Mucosa of descending colon (tissue), 3 donors: ENCODE measurements around the gene PTPRCAP. TPM values are rescaled to one million over a fixed set of nuclear protein-coding genes. Genes with fewer than 3 reads are reported as not detected.

ENCODE experiments used
- ATAC-seq: fragments of 200-7000 bp; cut with Tn5 transposase; one replicate; pipeline ENCODE4 v1.9.1; 2020; ENCODE audit warnings: mild to moderate bottlenecking, moderate library complexity
- DNase-seq, 3 donors: peaks; one replicate each; pipeline ENCODE4 v3.0.0-alpha.2; 2020
- H3K36me3 ChIP-seq: fragments of 200-600 bp; one replicate; pipeline ENCODE4 v1.8.0; 2021; ENCODE audit warnings: low read depth, mild to moderate bottlenecking
- H3K4me1 ChIP-seq: fragments of 200-600 bp; one replicate; pipeline ENCODE4 v1.8.0; 2021; ENCODE audit warnings: low read depth, mild to moderate bottlenecking
- H3K4me3 ChIP-seq: fragments of 200-600 bp; one replicate; pipeline ENCODE4 v1.8.0; 2021; ENCODE audit warnings: mild to moderate bottlenecking
- H3K9me3 ChIP-seq: fragments of 200-600 bp; one replicate; pipeline ENCODE4 v1.8.0; 2021; ENCODE audit warnings: mild to moderate bottlenecking
- intact Hi-C, 2 donors: fragments of 100-400 bp; cut with DNase I in 1 of 2; cut with micrococcal nuclease in 1 of 2; formaldehyde crosslinking; loops; one replicate each; pipeline versions ENCODE4 v1.11.0 to v1.11.1; 2022; cut with DNase I, micrococcal nuclease
- total RNA-seq, 3 donors: library from RNA; stranded (reverse); fragmentation: NEBNext Ultra II Directional in 2 of 3; extraction: Animal tissue kit (Norgen Biotek cat#: 25700) in 2 of 3; gene quantifications; one replicate each; pipeline versions ENCODE4 v1.2.1 to v1.2.4, GENCODE V29; 2021 to 2023
- TF ChIP-seq, protein P1 (sequence below): fragments of 200-600 bp; IDR thresholded peaks from one replicate; pipeline ENCODE4 v1.8.0; 2022; ENCODE audit warnings: antibody characterized with exemption, mild to moderate bottlenecking
- donor health status: DM: no; HTN: no; CAD: no; lungs with moderate emphysema.
- donor health status: DM: no; HTN: no; CAD: no.
- donor health status: DM: no; HTN: yes; CAD: no.

PTPRCAP gene
- total RNA-seq, 3 donors from 2014 or later: 7.2 to 13.6 (median 10.0) TPM

DNA sequence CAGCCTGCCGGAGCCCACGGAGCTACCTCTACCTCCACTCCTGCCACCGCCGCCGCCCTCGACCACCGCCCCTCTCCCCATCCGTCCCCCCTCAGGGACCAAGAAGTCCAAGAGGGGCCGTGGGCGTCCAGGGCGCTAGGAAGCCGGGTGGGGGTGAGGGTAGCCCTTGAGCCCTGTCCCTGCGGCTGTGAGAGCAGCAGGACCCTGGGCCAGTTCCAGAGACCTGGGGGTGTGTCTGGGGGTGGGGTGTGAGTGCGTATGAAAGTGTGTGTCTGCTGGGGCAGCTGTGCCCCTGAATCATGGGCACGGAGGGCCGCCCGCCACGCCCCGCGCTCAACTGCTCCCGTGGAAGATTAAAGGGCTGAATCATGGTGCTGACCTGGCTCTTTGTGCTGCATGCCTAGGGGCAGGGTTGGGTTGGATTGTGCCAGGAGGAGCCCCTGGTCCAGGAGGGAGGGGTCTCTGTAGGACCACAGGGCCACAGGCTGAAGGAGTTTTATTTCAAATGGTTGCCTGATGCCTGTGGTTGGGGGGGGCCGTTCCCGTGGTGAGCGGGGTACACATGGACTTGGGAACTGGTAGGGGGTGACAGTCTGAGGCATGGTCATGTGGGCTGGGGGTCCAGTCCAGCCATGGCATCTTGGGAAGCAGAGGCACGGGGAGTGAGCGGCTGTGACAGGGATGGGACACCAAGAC is 2.3 kb downstream of the PTPRCAP start:
- no peak for ATAC-seq

DNA sequence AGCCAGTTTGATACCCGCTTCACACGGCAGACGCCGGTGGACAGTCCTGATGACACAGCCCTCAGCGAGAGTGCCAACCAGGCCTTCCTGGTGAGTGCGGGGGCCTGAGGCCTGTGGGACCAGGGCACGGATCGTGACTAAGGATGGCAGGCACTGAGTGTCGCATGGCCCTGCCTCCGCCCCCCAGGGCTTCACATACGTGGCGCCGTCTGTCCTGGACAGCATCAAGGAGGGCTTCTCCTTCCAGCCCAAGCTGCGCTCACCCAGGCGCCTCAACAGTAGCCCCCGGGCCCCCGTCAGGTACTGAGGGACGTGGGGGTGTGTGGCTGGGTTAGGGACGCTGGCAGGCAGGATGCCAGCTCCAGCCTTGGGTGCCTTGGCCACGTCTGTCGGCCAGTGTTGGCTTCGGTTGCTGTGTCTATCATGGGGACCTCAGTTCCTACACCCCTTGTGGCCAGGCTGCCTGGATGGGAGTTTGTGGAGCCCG is 3.0 kb downstream of the PTPRCAP start:
- no peak for ATAC-seq
- H3K9me3 ChIP-seq: no peaks in the 10 kb centered on the region
- DNase-seq: no peak
- TF ChIP-seq, protein P1, sequence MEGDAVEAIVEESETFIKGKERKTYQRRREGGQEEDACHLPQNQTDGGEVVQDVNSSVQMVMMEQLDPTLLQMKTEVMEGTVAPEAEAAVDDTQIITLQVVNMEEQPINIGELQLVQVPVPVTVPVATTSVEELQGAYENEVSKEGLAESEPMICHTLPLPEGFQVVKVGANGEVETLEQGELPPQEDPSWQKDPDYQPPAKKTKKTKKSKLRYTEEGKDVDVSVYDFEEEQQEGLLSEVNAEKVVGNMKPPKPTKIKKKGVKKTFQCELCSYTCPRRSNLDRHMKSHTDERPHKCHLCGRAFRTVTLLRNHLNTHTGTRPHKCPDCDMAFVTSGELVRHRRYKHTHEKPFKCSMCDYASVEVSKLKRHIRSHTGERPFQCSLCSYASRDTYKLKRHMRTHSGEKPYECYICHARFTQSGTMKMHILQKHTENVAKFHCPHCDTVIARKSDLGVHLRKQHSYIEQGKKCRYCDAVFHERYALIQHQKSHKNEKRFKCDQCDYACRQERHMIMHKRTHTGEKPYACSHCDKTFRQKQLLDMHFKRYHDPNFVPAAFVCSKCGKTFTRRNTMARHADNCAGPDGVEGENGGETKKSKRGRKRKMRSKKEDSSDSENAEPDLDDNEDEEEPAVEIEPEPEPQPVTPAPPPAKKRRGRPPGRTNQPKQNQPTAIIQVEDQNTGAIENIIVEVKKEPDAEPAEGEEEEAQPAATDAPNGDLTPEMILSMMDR: no peak
- H3K36me3 ChIP-seq: no peaks in the 10 kb centered on the region
- H3K4me1 ChIP-seq: peaks cover 7% of the 10 kb centered on the region
- H3K4me3 ChIP-seq: no peak overlapping the region
- intact Hi-C loops: no loop called here

More for the DNA sequence above, 2.3 kb downstream of the PTPRCAP start:
- TF ChIP-seq, protein P1: no peak
- intact Hi-C loops: no loop called here
- Histone ChIP-seq H3K4me1 (peaks cover 8% of the 10 kb centered on the region), H3K4me3 (no peak overlapping the region), H3K36me3 (no peaks in the 10 kb centered on the region), H3K9me3 (no peaks in the 10 kb centered on the region)
- no peak for DNase-seq

DNA sequence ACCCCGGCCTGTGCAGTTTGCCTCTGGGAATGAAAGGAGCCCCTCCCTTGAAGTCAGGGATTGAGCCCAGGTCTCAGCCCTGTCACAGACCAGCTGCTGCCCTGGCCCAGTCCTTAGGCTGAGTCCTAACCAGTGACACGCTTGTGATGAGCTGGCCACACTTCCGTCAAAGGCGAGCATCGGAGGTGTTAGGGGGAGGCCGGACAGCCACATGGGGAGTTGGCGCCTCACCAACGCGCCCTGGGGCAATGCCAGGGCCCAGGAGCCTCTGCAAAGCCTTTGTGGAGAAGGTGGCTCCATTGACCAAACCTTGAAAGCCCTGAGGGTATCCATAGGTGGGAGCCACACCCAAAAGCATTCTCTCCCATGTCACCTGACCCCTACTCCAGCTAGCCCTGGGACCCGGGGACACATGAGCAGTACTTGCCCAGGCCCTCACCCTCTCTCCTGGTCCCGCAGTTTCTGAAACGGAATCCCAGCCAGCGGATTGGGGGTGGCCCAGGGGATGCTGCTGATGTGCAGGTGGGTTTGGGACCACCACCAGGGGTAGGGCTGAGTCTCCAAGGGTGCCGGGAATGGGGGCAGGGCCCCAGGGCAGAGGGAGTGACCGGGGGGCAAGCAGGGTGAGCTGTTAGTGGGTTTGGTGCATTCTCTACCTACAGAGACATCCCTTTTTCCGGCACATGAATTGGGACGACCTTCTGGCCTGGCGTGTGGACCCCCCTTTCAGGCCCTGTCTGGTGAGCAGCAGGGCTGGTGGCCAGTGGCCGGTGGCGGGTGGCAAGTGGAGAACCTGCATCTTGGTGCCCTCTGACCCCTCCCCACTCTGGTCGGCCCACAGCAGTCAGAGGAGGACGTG is 3.7 kb downstream of the PTPRCAP start:
- ATAC-seq (no peak), DNase-seq (no peak)
- intact Hi-C loops: no loop called here
- no peak overlapping the region for H3K4me3 ChIP-seq
- H3K9me3 ChIP-seq: no peaks in the 10 kb centered on the region
- TF ChIP-seq, protein P1: no peak
- H3K4me1 ChIP-seq: peaks cover 10% of the 10 kb centered on the region
- no peaks in the 10 kb centered on the region for H3K36me3 ChIP-seq

DNA sequence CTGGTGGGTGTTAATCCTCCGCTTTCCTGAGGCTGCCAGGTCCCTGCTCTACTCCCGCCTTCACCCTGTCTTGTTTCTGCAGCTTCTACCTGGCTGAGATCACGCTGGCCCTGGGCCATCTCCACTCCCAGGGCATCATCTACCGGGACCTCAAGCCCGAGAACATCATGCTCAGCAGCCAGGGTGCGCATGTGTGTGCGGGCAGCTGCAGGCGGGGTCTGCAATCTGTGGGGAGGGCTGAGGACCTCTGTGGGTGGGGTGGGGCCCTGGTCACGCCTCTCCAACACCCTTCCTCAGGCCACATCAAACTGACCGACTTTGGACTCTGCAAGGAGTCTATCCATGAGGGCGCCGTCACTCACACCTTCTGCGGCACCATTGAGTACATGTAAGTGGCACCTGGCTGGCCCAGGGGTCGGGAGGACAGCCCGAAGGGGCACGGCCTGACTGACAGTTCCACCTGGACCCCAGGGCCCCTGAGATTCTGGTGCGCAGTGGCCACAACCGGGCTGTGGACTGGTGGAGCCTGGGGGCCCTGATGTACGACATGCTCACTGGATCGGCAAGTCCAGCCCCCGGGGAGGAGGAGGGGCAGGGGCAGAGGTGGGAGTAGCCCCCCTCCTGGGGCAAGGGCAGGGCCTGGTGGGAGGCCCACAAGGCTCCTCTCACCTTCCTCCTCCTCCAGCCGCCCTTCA is 4.7 kb downstream of the PTPRCAP start:
- ATAC-seq (no peak), DNase-seq (no peak)
- Histone ChIP-seq H3K9me3 (no peaks in the 10 kb centered on the region), H3K4me3 (no peak overlapping the region), H3K36me3 (no peaks in the 10 kb centered on the region), H3K4me1 (peaks cover 12% of the 10 kb centered on the region)
- TF ChIP-seq, protein P1: no peak
- intact Hi-C loops: no loop called here

DNA sequence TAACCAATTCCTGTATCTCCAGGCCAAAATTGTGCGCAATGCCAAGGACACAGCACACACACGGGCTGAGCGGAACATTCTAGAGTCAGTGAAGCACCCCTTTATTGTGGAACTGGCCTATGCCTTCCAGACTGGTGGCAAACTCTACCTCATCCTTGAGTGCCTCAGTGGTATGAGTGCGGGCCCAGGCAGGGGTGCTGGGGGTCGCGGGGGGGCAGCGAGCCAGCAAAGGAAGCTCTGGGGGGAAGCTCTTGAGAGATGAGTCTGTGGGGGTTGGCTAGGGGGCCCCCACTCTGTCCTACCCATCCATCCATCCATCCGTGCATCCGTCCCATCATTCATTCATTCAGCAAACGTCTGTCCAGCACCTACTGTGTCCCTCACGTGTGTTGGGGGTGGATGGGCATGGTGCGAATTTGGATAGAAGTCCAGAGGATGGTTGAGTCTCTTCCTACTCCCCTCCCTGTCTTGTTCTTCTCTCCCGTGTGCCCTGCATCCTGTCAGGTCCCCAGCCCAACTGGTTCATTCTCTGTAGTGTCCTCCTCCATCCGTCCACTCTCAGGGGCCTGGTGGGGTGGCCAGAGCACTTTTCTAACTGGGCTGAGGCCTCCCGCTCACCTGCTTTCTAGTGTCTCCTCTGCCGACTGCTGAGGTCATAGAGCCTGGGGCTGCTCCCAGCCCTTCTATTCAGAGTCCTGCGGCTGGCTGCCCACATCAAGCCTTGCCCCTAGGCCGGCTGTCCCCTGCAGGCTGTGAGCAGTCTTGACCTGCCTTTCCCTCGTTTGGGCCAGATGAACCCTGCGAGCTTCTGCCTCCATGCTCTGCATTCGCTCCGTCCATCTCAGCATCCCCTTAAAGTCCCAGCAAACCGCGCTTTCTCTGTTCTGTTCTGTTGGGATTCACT is 5.9 kb downstream of the PTPRCAP start:
- no peak overlapping the region for H3K4me3 ChIP-seq
- DNase-seq (no peak), ATAC-seq (no peak)
- H3K4me1 ChIP-seq: peaks cover 16% of the 10 kb centered on the region
- intact Hi-C loops: no loop called here
- TF ChIP-seq, protein P1: no peak
- H3K36me3 ChIP-seq: no peaks in the 10 kb centered on the region
- no peaks in the 10 kb centered on the region for H3K9me3 ChIP-seq
